NCI-H2196 treated with DMSO at 0.1 percent for 48 hours (cell line): ENCODE measurements around the gene PPP2R5E.

Experiments used
- DNase-seq: peaks from one replicate; lab custom pipeline; 2025; ENCODE audit not compliant: unreplicated experiment; lab: John Stamatoyannopoulos, UW

PPP2R5E gene

GRCh38 chr14:63435838-63436237 lies 107.3 kb downstream of the PPP2R5E start:
- no peak for DNase-seq

GRCh38 chr14:63435204-63435603 lies 108.0 kb downstream of the PPP2R5E start:
- DNase-seq = no peak

- no peak for DNase-seq
These were observed 110.2 kb downstream of the PPP2R5E start for GRCh38 chr14:63432888-63433552.

- DNase-seq = no peak
These were observed 110.9 kb downstream of the PPP2R5E start for GRCh38 chr14:63432228-63432627.

GRCh38 chr14:63431466-63431865 lies 111.7 kb downstream of the PPP2R5E start:
- DNase-seq = no peak

GRCh38 chr14:63428486-63428885 lies 114.7 kb downstream of the PPP2R5E start:
- DNase-seq = no peak

GRCh38 chr14:63426838-63427352 lies 116.3 kb downstream of the PPP2R5E start:
- DNase-seq = no peak

GRCh38 chr14:63423889-63424288 lies 119.3 kb downstream of the PPP2R5E start:
- no peak for DNase-seq

- DNase-seq = no peak
These were observed 119.8 kb downstream of the PPP2R5E start for GRCh38 chr14:63423381-63423780.

GRCh38 chr14:63421919-63422318 lies 121.3 kb downstream of the PPP2R5E start:
- DNase-seq = no peak

- DNase-seq = no peak
These were observed 122.0 kb downstream of the PPP2R5E start for GRCh38 chr14:63421226-63421625.

- DNase-seq = no peak
These were observed 125.2 kb downstream of the PPP2R5E start for GRCh38 chr14:63418020-63418419.

- DNase-seq = no peak
These were observed 130.2 kb downstream of the PPP2R5E start for GRCh38 chr14:63413009-63413408.

GRCh38 chr14:63406333-63406732 lies 136.8 kb downstream of the PPP2R5E start:
- no peak for DNase-seq

GRCh38 chr14:63405715-63406114 lies 137.5 kb downstream of the PPP2R5E start:
- no peak for DNase-seq

- DNase-seq = no peak
These were observed 138.3 kb downstream of the PPP2R5E start for GRCh38 chr14:63404906-63405305.

GRCh38 chr14:63401646-63402045 lies 141.5 kb downstream of the PPP2R5E start:
- DNase-seq = no peak

GRCh38 chr14:63398952-63399351 lies 144.2 kb downstream of the PPP2R5E start:
- DNase-seq = no peak

- DNase-seq = no peak
These were observed 148.3 kb downstream of the PPP2R5E start for GRCh38 chr14:63394841-63395240.

- DNase-seq = no peak
These were observed 148.7 kb downstream of the PPP2R5E start for GRCh38 chr14:63394432-63394831.

GRCh38 chr14:63393012-63393411 lies 150.2 kb downstream of the PPP2R5E start:
- no peak for DNase-seq

GRCh38 chr14:63392236-63392635 lies 150.9 kb downstream of the PPP2R5E start:
- DNase-seq = no peak
